Activated CD4-positive, alpha-beta T cell treated with anti-CD3 and anti-CD28 coated beads for 36 hours (primary cell): ENCODE data around the gene CD180. TPM values are rescaled to one million over a fixed set of nuclear protein-coding genes. Genes with fewer than 3 reads are reported as not detected.

Source experiments
- ATAC-seq: fragments of 200-7000 bp; cut with Tn5 transposase; one replicate; pipeline ENCODE4 v1.10.0; 2021; ENCODE audit warnings: mild to moderate bottlenecking, moderate library complexity
- CTCF ChIA-PET: fragments of 350-600 bp; sonication (Branson Sonifier 250); formaldehyde crosslinking; loops from one replicate; lab custom pipeline; 2021; ENCODE audit warnings: antibody characterized with exemption; lab: Charles Lee
- POLR2A ChIA-PET: fragments of 350-600 bp; sonication (Branson Sonifier 250); formaldehyde crosslinking; loops from one replicate; lab custom pipeline; 2021; ENCODE audit warnings: antibody characterized with exemption, inconsistent platforms; lab: Charles Lee
- DNase-seq: peaks from one replicate; pipeline ENCODE4 v3.0.0-alpha.2; 2020
- H3K27ac Mint-ChIP-seq: one replicate; pipeline ENCODE4 v1.8.0; 2021; ENCODE audit warnings: mixed read lengths
- H3K27me3 Mint-ChIP-seq: one replicate; pipeline ENCODE4 v1.8.0; 2021; ENCODE audit warnings: mixed read lengths
- H3K36me3 Mint-ChIP-seq: one replicate; pipeline ENCODE4 v1.8.0; 2021; ENCODE audit warnings: low read depth, mixed read lengths
- H3K4me1 Mint-ChIP-seq: one replicate; pipeline ENCODE4 v1.8.0; 2021; ENCODE audit warnings: mixed read lengths
- H3K4me3 Mint-ChIP-seq: one replicate; pipeline ENCODE4 v1.8.0; 2021; ENCODE audit warnings: mild to moderate bottlenecking, moderate library complexity, mixed read lengths
- H3K9me3 Mint-ChIP-seq: one replicate; pipeline ENCODE4 v1.8.0; 2021; ENCODE audit warnings: low read depth, mixed read lengths
- intact Hi-C, 2 experiments: fragments of 100-400 bp; cut with DNase I in 1 of 2; cut with micrococcal nuclease in 1 of 2; formaldehyde crosslinking; loops; one replicate each; pipeline versions ENCODE4 v1.14.2 to v1.15.1; 2022 to 2024; cut with DNase I, micrococcal nuclease
- total RNA-seq, 2 experiments: library from RNA; stranded (reverse); gene quantifications; one replicate each; pipeline ENCODE4 v1.2.3, GENCODE V29; 2021

Gene CD180
- total RNA-seq, 2 experiments from 2014 or later = 0.12 TPM; not detected in 1

DNA sequence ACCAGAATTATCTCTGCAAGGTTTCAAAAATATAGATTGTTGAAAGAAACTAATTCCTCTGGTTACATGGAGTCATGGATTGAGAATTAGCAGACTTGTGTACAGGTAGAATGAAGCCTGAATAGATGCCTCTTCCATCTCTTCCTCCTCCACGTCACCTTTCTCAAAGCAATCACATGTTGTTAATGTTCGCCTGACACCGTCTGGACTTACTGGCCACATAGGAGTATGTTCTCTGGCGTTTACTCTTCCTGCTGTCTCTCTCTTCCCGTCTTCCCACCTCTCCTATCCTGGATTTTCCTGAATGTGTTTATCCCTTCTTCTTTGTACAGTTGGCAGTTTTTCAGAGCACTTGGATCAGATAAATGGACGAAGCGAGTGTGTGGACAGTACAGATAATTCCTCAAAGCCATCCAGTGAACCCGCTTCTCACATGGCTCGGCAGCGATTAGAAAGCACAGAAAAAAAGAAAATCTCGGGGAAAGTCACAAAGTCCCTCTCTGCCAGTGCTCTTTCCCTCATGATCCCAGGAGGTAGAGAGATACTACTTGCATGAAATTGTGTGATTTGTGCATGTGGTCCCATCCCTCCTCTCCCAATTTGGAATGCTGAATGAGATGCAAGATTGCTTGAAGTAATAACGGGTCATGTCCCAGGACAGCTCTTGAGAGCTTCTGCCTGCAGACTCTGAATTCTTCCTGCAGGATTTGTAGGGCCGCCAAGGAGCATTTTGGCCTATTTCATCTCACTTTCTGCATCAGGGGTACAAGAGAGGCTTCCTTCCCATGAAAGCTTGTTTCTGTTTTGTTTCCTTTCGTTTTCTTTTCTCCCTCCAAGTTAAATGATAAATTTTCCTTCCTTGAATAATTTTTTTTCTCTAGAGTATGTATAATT, 47.3 kb downstream of the CD180 start:
- ATAC-seq (no peak), DNase-seq (no peak)
- H3K4me1 Mint-ChIP-seq = no peaks in the 10 kb centered on the region
- POLR2A ChIA-PET = interaction anchor here (0.6 kb wide), 1 partner anchor 35 kb away, joined by 3 read pairs; no protein-coding TSS in a partner anchor
- CTCF ChIA-PET = interaction anchor here (0.6 to 2.2 kb wide), 6 partner anchors 10 to 120 kb away, joined by 3 to 9 read pairs (median 4); no protein-coding TSS in a partner anchor
- H3K4me3 Mint-ChIP-seq = no peak overlapping the region
- intact Hi-C loops = loop anchor here in 1 of 2 experiments (5.0 kb wide), 1 partner anchor 162 kb away; no protein-coding TSS in a partner anchor
- H3K9me3 Mint-ChIP-seq = no peaks in the 10 kb centered on the region
- H3K36me3 Mint-ChIP-seq = peaks cover 33% of the 10 kb centered on the region
- H3K27ac Mint-ChIP-seq = no peak overlapping the region
- no peaks in the 10 kb centered on the region for H3K27me3 Mint-ChIP-seq

- Mint-ChIP-seq H3K36me3 (peaks cover 43% of the 10 kb centered on the region), H3K4me3 (no peak overlapping the region), H3K9me3 (no peaks in the 10 kb centered on the region), H3K27ac (no peak overlapping the region), H3K4me1 (no peaks in the 10 kb centered on the region), H3K27me3 (no peaks in the 10 kb centered on the region)
- DNase-seq (no peak), ATAC-seq (no peak)
- intact Hi-C loops = loop anchor here in 1 of 2 experiments (5.0 kb wide), 1 partner anchor 160 kb away; no protein-coding TSS in a partner anchor
- POLR2A ChIA-PET = no interaction called here
- CTCF ChIA-PET = interaction anchor here (0.8 to 1.6 kb wide), 4 partner anchors 9 to 167 kb away, joined by 3 to 4 read pairs (median 3); no protein-coding TSS in a partner anchor
Observed at GRCh38 chr5:67147760-67148159, 48.8 kb downstream of the CD180 start.

DNA sequence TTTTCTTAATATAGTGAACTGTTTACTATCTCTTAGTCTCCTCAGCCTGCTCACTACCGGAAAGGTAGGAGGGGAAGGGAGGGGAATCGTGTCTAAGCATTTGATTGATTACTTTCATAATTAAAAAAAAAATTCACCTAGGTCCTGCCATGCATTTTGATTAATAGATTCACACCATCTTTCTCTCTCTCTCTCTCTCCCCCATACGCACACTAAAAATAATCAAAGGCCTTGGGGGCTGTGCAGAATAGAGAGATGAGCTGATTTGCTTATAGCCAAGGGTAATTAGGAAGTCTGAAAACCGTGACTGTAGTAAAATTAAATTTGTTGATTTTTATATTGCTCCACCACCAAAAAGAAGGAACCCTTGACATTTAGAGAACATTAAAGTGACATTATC, 49.6 kb downstream of the CD180 start:
- Mint-ChIP-seq H3K36me3 (peaks cover 47% of the 10 kb centered on the region), H3K27ac (no peak overlapping the region), H3K27me3 (no peaks in the 10 kb centered on the region), H3K4me1 (no peaks in the 10 kb centered on the region), H3K9me3 (no peaks in the 10 kb centered on the region), H3K4me3 (no peak overlapping the region)
- ChIA-PET POLR2A (no interaction called here), CTCF (interaction anchor here (0.8 to 1.6 kb wide), 2 partner anchors 100 to 157 kb away, joined by 3 read pairs; no protein-coding TSS in a partner anchor)
- DNase-seq = no peak
- no peak for ATAC-seq
- intact Hi-C loops = loop anchor here in 1 of 2 experiments (5.0 kb wide), 1 partner anchor 160 kb away; no protein-coding TSS in a partner anchor

- Mint-ChIP-seq H3K27ac (no peak overlapping the region), H3K27me3 (no peaks in the 10 kb centered on the region), H3K4me1 (no peaks in the 10 kb centered on the region), H3K9me3 (no peaks in the 10 kb centered on the region), H3K36me3 (peaks cover 47% of the 10 kb centered on the region), H3K4me3 (no peak overlapping the region)
- ChIA-PET POLR2A (no interaction called here), CTCF (interaction anchor here (1.6 kb wide), 1 partner anchor 157 kb away, joined by 3 read pairs; no protein-coding TSS in a partner anchor)
- DNase-seq (no peak), ATAC-seq (no peak)
- intact Hi-C loops = loop anchor here in 1 of 2 experiments (5.0 kb wide), 1 partner anchor 159 kb away; no protein-coding TSS in a partner anchor
Observed at GRCh38 chr5:67146574-67146973, 50.0 kb downstream of the CD180 start.

GRCh38 chr5:67144183-67144639, 52.4 kb downstream of the CD180 start:
- Mint-ChIP-seq H3K4me3 (no peak overlapping the region), H3K27ac (no peak overlapping the region), H3K27me3 (no peaks in the 10 kb centered on the region), H3K9me3 (no peaks in the 10 kb centered on the region), H3K4me1 (no peaks in the 10 kb centered on the region), H3K36me3 (peaks cover 35% of the 10 kb centered on the region)
- intact Hi-C loops = no loop called here
- no peak for DNase-seq
- ChIA-PET POLR2A (no interaction called here), CTCF (interaction anchor here (1.6 kb wide), 1 partner anchor 13 kb away, joined by 4 read pairs; no protein-coding TSS in a partner anchor)
- ATAC-seq = no peak

- POLR2A ChIA-PET = interaction anchor here (0.6 to 0.7 kb wide), 2 partner anchors 10 to 38 kb away, joined by 4 read pairs; no protein-coding TSS in a partner anchor
- no peak overlapping the region for H3K27ac Mint-ChIP-seq
Observed at GRCh38 chr5:67143549-67143948, 53.0 kb downstream of the CD180 start.

DNA sequence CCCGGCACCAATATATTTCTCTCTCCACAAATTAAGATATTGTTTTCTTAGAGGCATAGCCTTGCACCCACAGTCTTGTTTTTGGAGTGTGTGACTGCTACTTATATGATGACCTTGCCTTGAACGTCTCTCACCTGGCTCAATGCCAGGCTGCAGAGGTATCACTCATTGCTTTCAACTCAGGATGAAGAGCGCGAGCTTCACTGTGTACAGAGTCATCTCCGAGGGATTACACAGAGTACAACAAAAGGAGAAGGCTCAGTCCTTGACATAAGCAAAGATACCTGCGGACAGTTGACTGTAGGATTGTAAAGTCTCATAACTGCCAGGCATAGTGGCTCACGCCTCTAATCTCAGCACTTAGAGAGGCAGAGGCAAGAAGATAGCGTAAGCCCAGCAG, 53.8 kb downstream of the CD180 start:
- ChIA-PET POLR2A (no interaction called here), CTCF (no interaction called here)
- H3K36me3 Mint-ChIP-seq = peaks cover 35% of the 10 kb centered on the region
- H3K9me3 Mint-ChIP-seq = no peaks in the 10 kb centered on the region
- H3K27me3 Mint-ChIP-seq = no peaks in the 10 kb centered on the region
- no peak for ATAC-seq
- intact Hi-C loops = no loop called here
- no peak for DNase-seq
- no peak overlapping the region for H3K4me3 Mint-ChIP-seq
- H3K4me1 Mint-ChIP-seq = no peaks in the 10 kb centered on the region
- no peak overlapping the region for H3K27ac Mint-ChIP-seq

More at GRCh38 chr5:67143549-67143948, 53.0 kb downstream of the CD180 start:
- intact Hi-C loops = no loop called here
- H3K27me3 Mint-ChIP-seq = no peaks in the 10 kb centered on the region
- H3K4me1 Mint-ChIP-seq = no peaks in the 10 kb centered on the region
- peaks cover 35% of the 10 kb centered on the region for H3K36me3 Mint-ChIP-seq
- CTCF ChIA-PET = interaction anchor here (1.6 kb wide), 1 partner anchor 14 kb away, joined by 4 read pairs; no protein-coding TSS in a partner anchor
- ATAC-seq (no peak), DNase-seq (no peak)
- H3K4me3 Mint-ChIP-seq = no peak overlapping the region
- H3K9me3 Mint-ChIP-seq = no peaks in the 10 kb centered on the region

GRCh38 chr5:67141644-67142043, 55.0 kb downstream of the CD180 start:
- CTCF ChIA-PET = no interaction called here
- DNase-seq = no peak
- peaks cover 30% of the 10 kb centered on the region for H3K36me3 Mint-ChIP-seq
- no peak overlapping the region for H3K27ac Mint-ChIP-seq
- no peak overlapping the region for H3K4me3 Mint-ChIP-seq
- no peaks in the 10 kb centered on the region for H3K9me3 Mint-ChIP-seq
- no peak for ATAC-seq
- no peaks in the 10 kb centered on the region for H3K4me1 Mint-ChIP-seq
- intact Hi-C loops = no loop called here
- POLR2A ChIA-PET = no interaction called here
- no peaks in the 10 kb centered on the region for H3K27me3 Mint-ChIP-seq

DNA sequence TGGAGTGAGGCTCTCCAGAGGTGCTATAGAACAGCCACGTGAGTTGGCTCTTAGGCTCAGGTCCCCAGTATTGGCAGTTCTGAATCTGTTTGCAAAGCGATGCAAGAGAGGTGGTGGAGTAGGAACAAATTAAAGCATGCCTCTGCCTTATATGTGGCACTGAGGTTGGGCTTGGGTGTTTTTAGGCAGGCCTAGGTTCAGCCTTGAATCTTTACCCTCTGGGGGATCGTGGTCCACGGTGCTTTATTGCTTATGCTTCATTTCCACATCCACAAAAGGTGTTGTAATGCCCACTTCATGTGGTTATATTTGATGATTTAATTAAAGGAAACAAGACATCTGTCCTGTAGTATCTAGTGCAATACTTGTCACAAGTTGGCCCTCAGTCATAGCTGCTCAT, 56.2 kb downstream of the CD180 start:
- POLR2A ChIA-PET = no interaction called here
- H3K27ac Mint-ChIP-seq = no peak overlapping the region

GRCh38 chr5:67139030-67139429, 57.6 kb downstream of the CD180 start:
- ChIA-PET POLR2A (no interaction called here), CTCF (interaction anchor here (1.0 to 1.4 kb wide), 2 partner anchors 11 to 17 kb away, joined by 5 read pairs; no protein-coding TSS in a partner anchor)
- H3K9me3 Mint-ChIP-seq = no peaks in the 10 kb centered on the region
- no peaks in the 10 kb centered on the region for H3K27me3 Mint-ChIP-seq
- intact Hi-C loops = no loop called here
- H3K27ac Mint-ChIP-seq = no peak overlapping the region
- no peaks in the 10 kb centered on the region for H3K4me1 Mint-ChIP-seq
- ATAC-seq = no peak
- H3K4me3 Mint-ChIP-seq = no peak overlapping the region
- DNase-seq = no peak
- peaks cover 26% of the 10 kb centered on the region for H3K36me3 Mint-ChIP-seq

More for the DNA sequence above, 56.2 kb downstream of the CD180 start:
- H3K4me3 Mint-ChIP-seq = no peak overlapping the region
- H3K9me3 Mint-ChIP-seq = no peaks in the 10 kb centered on the region
- H3K27me3 Mint-ChIP-seq = no peaks in the 10 kb centered on the region
- ATAC-seq (no peak), DNase-seq (no peak)
- H3K36me3 Mint-ChIP-seq = peaks cover 32% of the 10 kb centered on the region
- H3K4me1 Mint-ChIP-seq = no peaks in the 10 kb centered on the region
- CTCF ChIA-PET = no interaction called here
- intact Hi-C loops = no loop called here

- H3K27me3 Mint-ChIP-seq = no peaks in the 10 kb centered on the region
- ATAC-seq (no peak), DNase-seq (no peak)
- H3K4me1 Mint-ChIP-seq = no peaks in the 10 kb centered on the region
- POLR2A ChIA-PET = no interaction called here
- H3K4me3 Mint-ChIP-seq = no peak overlapping the region
- CTCF ChIA-PET = no interaction called here
- no peaks in the 10 kb centered on the region for H3K9me3 Mint-ChIP-seq
- intact Hi-C loops = no loop called here
- H3K27ac Mint-ChIP-seq = no peak overlapping the region
- peaks cover 13% of the 10 kb centered on the region for H3K36me3 Mint-ChIP-seq
Observed at GRCh38 chr5:67135381-67135984, 61.1 kb downstream of the CD180 start.
